Stomach (tissue), 9 donors: ENCODE results near the gene BST2. TPM values are rescaled to one million over a fixed set of nuclear protein-coding genes. Genes with fewer than 3 reads are reported as not detected.
"Not testable (repeated sequence)": the region's sequence is repeated elsewhere in the genome, so short reads cannot be mapped to it uniquely, and the experiment has no call there.

Experiments
- DNase-seq, 2 donors: peaks; one replicate each; pipeline versions ENCODE4 v3.0.0 to v3.0.0-alpha.2; 2013 to 2019
- H3K27ac ChIP-seq, 5 donors: fragments of 200-600 bp in 4 of 5; sonication (generic) in 4 of 5; one replicate each; pipeline ENCODE4 v1.5.1; 2013 to 2019; ENCODE audit warnings: mild to moderate bottlenecking in 1 of 5, moderate library complexity in 1 of 5
- H3K27me3 ChIP-seq, 3 donors: fragments of 200-600 bp; sonication (generic); one replicate each; pipeline ENCODE4 v1.5.1; 2017 to 2019; ENCODE audit warnings: mixed run types in 1 of 3
- H3K36me3 ChIP-seq, 4 donors: fragments of 200-600 bp; sonication (generic); 1 replicate in 3 of 4; 2 replicates in 1 of 4; pipeline ENCODE4 v1.5.1; 2016 to 2019
- H3K4me1 ChIP-seq, 4 donors: fragments of 200-600 bp; sonication (generic); one replicate each; pipeline ENCODE4 v1.5.1; 2016 to 2019
- H3K4me3 ChIP-seq, 4 donors: fragments of 200-600 bp; sonication (generic) in 3 of 4; one replicate each; pipeline ENCODE4 v1.5.1; 2016 to 2019; ENCODE audit warnings: mild to moderate bottlenecking in 1 of 4
- H3K9me3 ChIP-seq, 4 donors: fragments of 200-600 bp; sonication (generic); one replicate each; pipeline ENCODE4 v1.5.1; 2016 to 2019
- CTCF ChIP-seq, 7 experiments: fragments of 450-650 bp in 4 of 7; fragments of 200-600 bp in 3 of 7; sonication (generic) in 3 of 7; IDR thresholded peaks; one replicate each; pipeline ENCODE4 v1.5.1; 2016 to 2019; ENCODE audit warnings: antibody characterized with exemption in 7 of 7, control low read depth in 2 of 7, mild to moderate bottlenecking in 1 of 7
- EP300 ChIP-seq: sonication (generic); formaldehyde crosslinking; IDR thresholded peaks from one replicate; pipeline ENCODE4 v1.6.1; 2017; ENCODE audit warnings: antibody characterized with exemption
- POLR2A ChIP-seq, 4 donors: fragments of 450-650 bp; IDR thresholded peaks; one replicate each; pipeline ENCODE4 v1.6.1; 2016; ENCODE audit warnings: antibody characterized with exemption in 4 of 4, control low read depth in 2 of 4, mild to moderate bottlenecking in 1 of 4, moderate library complexity in 1 of 4
- POLR2AphosphoS5 ChIP-seq, 3 donors: sonication (generic); formaldehyde crosslinking; IDR thresholded peaks; one replicate each; pipeline ENCODE4 v1.6.1; 2016; ENCODE audit warnings: antibody characterized with exemption in 3 of 3
- WGBS, 5 donors: extraction: QIAGEN DNeasy Blood & Tissue Kit in 3 of 5; methylation state at CpG; one replicate each; pipeline versions ENCODE4 v1.1.5 to v1.1.7; 2013 to 2018; 5-methylcytosine and 5-hydroxymethylcytosine counted together
- intact Hi-C: fragments of 100-400 bp; cut with DNase I; formaldehyde crosslinking; loops from one replicate; pipeline ENCODE4 v1.15.1; 2023; ENCODE audit warnings: low total_unique reads
- polyA plus RNA-seq, 3 donors: library from polyadenylated mRNA; stranded (reverse); fragments of 200-250 nt; gene quantifications; one replicate each; pipeline ENCODE4 v1.2.3, GENCODE V29; 2013
- total RNA-seq, 5 donors: library from RNA; depleted of rRNA; stranded (reverse); fragments of >200 nt; gene quantifications; one replicate each; pipeline versions ENCODE4 v1.1.0 to v1.2.3, GENCODE V29; 2014 to 2016
- donor health status: healthy with polysubstance abuse.
- donor health status: Bipolar disorder and iron deficiency.
- donor health status: healthy.

The BST2 gene
- total and polyA plus RNA-seq, 8 donors, result 6.4 to 182 (median 48.8) TPM

GRCh38 chr19:17378271-17378670, 27.2 kb downstream of the BST2 start:
- TF ChIP-seq EP300, result no peak
- TF ChIP-seq CTCF (IDR thresholded peaks at IDR 0.05), result no peak
- no peak for TF ChIP-seq POLR2A (IDR thresholded peaks at IDR 0.05)
- TF ChIP-seq POLR2AphosphoS5 (IDR thresholded peaks at IDR 0.05), result no peak
- intact Hi-C loops, result no loop called here
- Histone ChIP-seq H3K36me3 (no peaks in the 10 kb centered on the region), H3K27me3 (peaks cover 0 to 34% (median 5%) of the 10 kb centered on the region in 3 donors), H3K27ac (peak overlapping the region in 3 of 5 donors; percentile 20 to 58 (median 31)), H3K4me3 (no peak overlapping the region), H3K4me1 (peaks cover 0 to 18% (median 9%) of the 10 kb centered on the region in 4 donors), H3K9me3 (no peaks in the 10 kb centered on the region)
- no peak for DNase-seq
- WGBS, 5 donors, result 54 to 75% (median 67%) methylated on average over 11 to 13 of the region's 13 CpGs

GRCh38 chr19:17376935-17377600, 28.4 kb downstream of the BST2 start, which contains the start of gene PLVAP:
Gene PLVAP (minus strand): TSS chr19:17377342. CDS start chr19:17377288, 54 bp downstream.
- H3K36me3 ChIP-seq, result no peaks in the 10 kb centered on the region
- peaks cover 0 to 34% (median 5%) of the 10 kb centered on the region in 3 donors for H3K27me3 ChIP-seq
- H3K9me3 ChIP-seq, result no peaks in the 10 kb centered on the region
- WGBS, 5 donors, result 37 to 48% (median 40%) methylated on average over 31 to 39 of the region's 39 CpGs
- H3K4me3 ChIP-seq, result peak within 1 kb of the TSS; percentile 24 to 35 (median 28)
- peak in 2 of 3 donors; percentile 48 to 57 for TF ChIP-seq POLR2AphosphoS5 (IDR thresholded peaks at IDR 0.05)
- no peak for TF ChIP-seq POLR2A (IDR thresholded peaks at IDR 0.05)
- intact Hi-C loops, result no loop called here
- peak in 1 of 2 donors; percentile 70 for DNase-seq
- H3K27ac ChIP-seq, result peak within 1 kb of the TSS in 4 of 5 donors; percentile 1 to 58 (median 26)
- H3K4me1 ChIP-seq, result peaks cover 0 to 6% (median 3%) of the 10 kb centered on the region in 4 donors

- no peaks in the 10 kb centered on the region for H3K9me3 ChIP-seq
- peaks cover 0 to 20% (median 0%) of the 10 kb centered on the region in 3 donors for H3K27me3 ChIP-seq
- TF ChIP-seq POLR2AphosphoS5 (IDR thresholded peaks at IDR 0.05) (no peak), CTCF (IDR thresholded peaks at IDR 0.05) (no peak), EP300 (no peak), POLR2A (IDR thresholded peaks at IDR 0.05) (no peak)
- no peak overlapping the region for H3K4me3 ChIP-seq
- H3K36me3 ChIP-seq, result no peaks in the 10 kb centered on the region
- intact Hi-C loops, result no loop called here
- DNase-seq, result peak in 1 of 2 donors; percentile 70
- 24 to 54% (median 44%) methylated on average over 8 of the region's 8 CpGs for WGBS, 5 donors
- H3K4me1 ChIP-seq, result peaks cover 0 to 15% (median 0%) of the 10 kb centered on the region in 4 donors
- peak overlapping the region in 2 of 5 donors; percentile 52 to 61 for H3K27ac ChIP-seq
Measured at GRCh38 chr19:17370026-17370587, 35.3 kb downstream of the BST2 start.

GRCh38 chr19:17365361-17365760, 40.1 kb downstream of the BST2 start:
- peaks cover 0 to 12% (median 0%) of the 10 kb centered on the region in 4 donors for H3K4me1 ChIP-seq
- TF ChIP-seq POLR2A (IDR thresholded peaks at IDR 0.05) (no peak), POLR2AphosphoS5 (IDR thresholded peaks at IDR 0.05) (no peak), CTCF (IDR thresholded peaks at IDR 0.05) (no peak), EP300 (no peak)
- intact Hi-C loops, result no loop called here
- no peaks in the 10 kb centered on the region for H3K36me3 ChIP-seq
- H3K27me3 ChIP-seq, result peaks cover 0 to 20% (median 0%) of the 10 kb centered on the region in 3 donors
- WGBS, 5 donors, result 88 to 96% (median 93%) methylated on average over 20 to 22 of the region's 22 CpGs
- H3K27ac ChIP-seq, result no peak overlapping the region
- no peak overlapping the region for H3K4me3 ChIP-seq
- no peak for DNase-seq
- no peaks in the 10 kb centered on the region for H3K9me3 ChIP-seq

- 85 to 92% (median 86%) methylated on average over 20 of the region's 20 CpGs for WGBS, 5 donors
- intact Hi-C loops, H3K27ac ChIP-seq, H3K4me1 ChIP-seq, DNase-seq, H3K4me3 ChIP-seq, H3K9me3 ChIP-seq, H3K36me3 ChIP-seq: not testable (repeated sequence)
- H3K27me3 ChIP-seq, result peaks cover 0 to 17% (median 0%) of the 10 kb centered on the region in 3 donors
Measured at GRCh38 chr19:17363852-17364605, 41.4 kb downstream of the BST2 start.
